Subcutaneous abdominal adipose tissue (tissue), 5 donors: Measurements from ENCODE around the gene AQP10.
"Not testable (repeated sequence)": the region's sequence is repeated elsewhere in the genome, so short reads cannot be mapped to it uniquely, and the experiment has no call there.

Experiments used
- H3K27ac ChIP-seq: one replicate; pipeline ENCODE4 v1.7.0; 2013; ENCODE audit warnings: low read depth, mild to moderate bottlenecking, inconsistent platforms, low read length, moderate library complexity
- H3K27me3 ChIP-seq, 5 donors: one replicate each; pipeline ENCODE4 v1.7.0; 2013; ENCODE audit warnings: low read length in 5 of 5, inconsistent platforms in 1 of 5; ENCODE audit not compliant: control insufficient read depth in 5 of 5, insufficient read depth in 4 of 5
- H3K36me3 ChIP-seq, 5 donors: one replicate each; pipeline ENCODE4 v1.7.0; 2013; ENCODE audit warnings: low read length in 5 of 5; ENCODE audit not compliant: control insufficient read depth in 5 of 5, insufficient read depth in 5 of 5
- H3K4me1 ChIP-seq, 5 donors: one replicate each; pipeline ENCODE4 v1.7.0; 2013; ENCODE audit warnings: low read length in 5 of 5, mild to moderate bottlenecking in 3 of 5, moderate library complexity in 1 of 5; ENCODE audit not compliant: control insufficient read depth in 5 of 5, insufficient read depth in 5 of 5
- H3K4me3 ChIP-seq, 5 donors: one replicate each; pipeline ENCODE4 v1.7.0; 2013; ENCODE audit warnings: low read length in 5 of 5, low read depth in 1 of 5
- H3K9ac ChIP-seq, 5 donors: one replicate each; pipeline ENCODE4 v1.7.0; 2013; ENCODE audit warnings: low read length in 5 of 5, mild to moderate bottlenecking in 4 of 5, moderate library complexity in 3 of 5
- H3K9me3 ChIP-seq, 5 donors: one replicate each; pipeline ENCODE4 v1.7.0; 2013; ENCODE audit warnings: low read length in 5 of 5; ENCODE audit not compliant: control insufficient read depth in 5 of 5
- donor health status: healthy.
- donor health status: healthy.
- donor health status: healthy.
- donor health status: healthy.
- donor health status: healthy.

The AQP10 gene

DNA sequence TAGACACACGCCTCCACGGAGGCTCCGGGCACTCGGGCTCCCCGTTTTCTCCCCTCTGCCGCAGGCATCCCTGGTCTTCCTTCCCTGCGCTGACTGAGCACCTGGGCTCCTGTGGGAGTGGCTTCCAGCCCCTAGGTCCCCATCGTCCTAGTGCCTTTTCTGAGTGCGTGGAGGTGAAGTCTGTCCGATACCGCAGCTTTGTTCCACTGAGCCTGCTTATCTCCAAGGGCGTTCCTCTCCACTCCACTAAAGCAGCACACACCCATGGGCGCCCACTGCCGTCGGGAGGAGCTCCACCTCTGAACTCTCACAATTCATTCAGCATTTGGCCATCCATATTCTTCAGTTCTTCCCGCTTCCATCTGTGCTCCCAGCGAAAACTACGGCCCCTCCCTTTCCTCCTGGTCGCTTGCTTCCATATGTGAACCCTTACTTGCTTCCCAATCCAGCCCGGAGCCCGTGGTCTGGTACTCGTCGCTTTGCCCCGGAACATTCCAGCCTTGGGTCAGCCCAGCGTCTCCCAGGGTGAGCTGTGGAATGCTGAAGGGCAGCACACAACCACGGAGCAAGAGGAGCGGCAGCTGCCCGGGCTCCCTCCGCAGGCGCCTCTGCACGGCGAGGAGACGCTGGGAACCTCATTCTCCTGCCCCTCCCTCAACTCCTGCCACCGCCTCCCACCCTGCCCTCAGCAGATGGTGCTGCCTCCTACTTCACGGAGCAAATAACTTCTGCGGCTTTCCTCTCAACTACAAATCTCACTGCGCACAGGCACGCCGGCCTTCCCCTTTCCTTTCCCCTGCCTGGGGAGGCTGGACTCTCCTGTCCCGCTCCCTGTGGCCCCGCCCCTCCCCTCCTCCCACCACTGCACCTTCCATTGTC lies 31.9 kb downstream of the AQP10 start:
- Histone ChIP-seq H3K36me3 (peaks cover 0 to 18% (median 16%) of the 10 kb centered on the region in 5 donors), H3K4me3 (peak overlapping the region; percentile 52 to 69 (median 67)), H3K27ac (no peak overlapping the region), H3K4me1 (peaks cover 0 to 27% (median 21%) of the 10 kb centered on the region in 5 donors), H3K9me3 (no peaks in the 10 kb centered on the region), H3K27me3 (no peaks in the 10 kb centered on the region), H3K9ac (peak overlapping the region; percentile 17 to 69 (median 64))

DNA sequence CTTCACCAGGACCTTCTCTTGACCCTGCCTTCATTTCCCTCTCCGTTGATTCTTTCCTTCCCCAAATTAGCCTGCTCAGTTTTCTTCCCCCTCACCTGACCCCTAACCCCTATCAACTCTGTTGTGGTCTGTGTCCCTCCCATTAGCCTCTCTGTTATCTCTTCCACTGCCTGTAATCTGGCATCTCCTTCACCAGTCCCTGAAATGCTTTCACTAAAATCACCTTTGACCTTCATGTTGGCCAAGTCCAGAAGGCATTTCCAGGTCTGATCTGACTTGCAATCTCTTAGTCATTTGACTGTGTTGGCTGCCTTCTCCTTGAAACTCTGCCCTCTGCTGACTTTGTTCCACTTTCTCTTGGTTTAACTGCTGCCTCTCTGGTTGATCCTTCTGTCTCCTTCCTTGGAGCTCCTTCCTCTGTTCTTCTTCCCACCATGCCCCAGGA lies 32.6 kb downstream of the AQP10 start:
- no peaks in the 10 kb centered on the region for H3K27me3 ChIP-seq
- peak overlapping the region; percentile 25 to 69 (median 63) for H3K4me3 ChIP-seq
- peak overlapping the region in 2 of 5 donors; percentile 46 to 64 for H3K9ac ChIP-seq
- no peak overlapping the region for H3K27ac ChIP-seq
- peaks cover 0 to 27% (median 21%) of the 10 kb centered on the region in 5 donors for H3K4me1 ChIP-seq
- no peaks in the 10 kb centered on the region for H3K9me3 ChIP-seq
- peaks cover 0 to 13% (median 11%) of the 10 kb centered on the region in 5 donors for H3K36me3 ChIP-seq

DNA sequence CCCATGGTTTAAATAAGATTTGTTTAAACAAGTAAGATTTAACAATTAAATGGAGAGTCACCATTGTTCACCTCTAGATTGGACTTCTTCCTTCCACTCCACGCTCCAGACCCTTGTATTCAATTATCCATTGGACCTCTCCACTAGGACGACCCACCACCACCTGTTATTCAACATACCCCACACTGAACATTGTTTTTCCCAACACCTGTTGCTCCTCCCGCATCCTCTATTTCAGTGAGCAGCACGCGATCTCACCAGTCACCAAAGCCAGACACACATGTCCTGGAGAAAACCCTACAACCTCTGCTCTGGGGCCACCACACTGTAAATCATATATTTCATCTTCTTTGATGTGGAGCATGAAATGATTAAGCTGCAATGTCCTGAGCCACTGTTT lies 33.1 kb downstream of the AQP10 start:
- no peak overlapping the region for H3K9ac ChIP-seq
- H3K4me3 ChIP-seq = no peak overlapping the region
- peaks cover 0 to 8% (median 8%) of the 10 kb centered on the region in 5 donors for H3K36me3 ChIP-seq
- H3K4me1 ChIP-seq = peaks cover 0 to 27% (median 21%) of the 10 kb centered on the region in 5 donors
- no peaks in the 10 kb centered on the region for H3K27me3 ChIP-seq
- no peaks in the 10 kb centered on the region for H3K9me3 ChIP-seq
- no peak overlapping the region for H3K27ac ChIP-seq

DNA sequence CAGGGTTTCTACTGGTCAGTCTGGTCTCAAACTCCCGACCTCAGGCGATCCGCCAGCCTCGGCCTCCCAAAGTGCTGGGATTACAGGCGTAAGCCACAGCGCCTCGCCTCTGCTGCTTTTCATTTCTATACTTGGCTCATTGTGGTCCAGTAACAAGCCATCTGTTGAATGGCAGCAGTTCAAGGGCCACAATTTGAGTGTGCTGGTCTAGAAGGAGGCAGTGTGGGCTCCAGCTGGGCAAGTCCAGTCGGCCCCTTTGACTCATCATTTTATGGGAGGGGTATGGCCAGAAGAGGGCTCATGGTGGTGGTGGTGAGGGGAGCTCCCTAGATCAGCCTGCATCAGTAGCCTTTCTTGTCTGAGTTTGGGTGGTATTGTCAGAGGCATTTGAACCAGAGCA lies 37.6 kb downstream of the AQP10 start:
- Histone ChIP-seq H3K9me3 (no peaks in the 10 kb centered on the region), H3K36me3 (no peaks in the 10 kb centered on the region), H3K4me3 (no peak overlapping the region), H3K9ac (no peak overlapping the region), H3K27me3 (no peaks in the 10 kb centered on the region), H3K27ac (no peak overlapping the region), H3K4me1 (peaks cover 0 to 6% (median 5%) of the 10 kb centered on the region in 5 donors)

DNA sequence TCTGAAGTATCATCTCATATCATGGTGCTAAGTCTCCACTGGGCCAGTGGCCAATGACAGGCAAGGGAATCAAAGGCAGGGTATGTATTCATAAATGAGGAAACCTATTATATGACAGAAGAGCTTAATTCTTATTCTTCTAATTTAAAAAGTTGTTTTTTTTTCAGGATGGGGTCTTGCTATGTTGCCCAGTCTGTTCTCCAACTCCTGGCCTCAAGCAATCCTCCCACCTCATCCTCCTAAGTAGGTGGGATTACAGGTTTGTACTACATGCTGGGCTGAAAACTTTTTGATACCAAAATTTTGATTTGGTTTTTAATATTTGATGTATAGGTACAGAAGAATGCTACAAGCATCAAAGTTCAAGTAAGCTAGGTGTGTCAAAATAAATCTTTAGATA lies 39.4 kb downstream of the AQP10 start:
- Histone ChIP-seq H3K4me3 (no peak overlapping the region), H3K36me3 (no peaks in the 10 kb centered on the region), H3K4me1 (no peaks in the 10 kb centered on the region), H3K9ac (no peak overlapping the region), H3K27ac (no peak overlapping the region), H3K27me3 (no peaks in the 10 kb centered on the region), H3K9me3 (no peaks in the 10 kb centered on the region)

DNA sequence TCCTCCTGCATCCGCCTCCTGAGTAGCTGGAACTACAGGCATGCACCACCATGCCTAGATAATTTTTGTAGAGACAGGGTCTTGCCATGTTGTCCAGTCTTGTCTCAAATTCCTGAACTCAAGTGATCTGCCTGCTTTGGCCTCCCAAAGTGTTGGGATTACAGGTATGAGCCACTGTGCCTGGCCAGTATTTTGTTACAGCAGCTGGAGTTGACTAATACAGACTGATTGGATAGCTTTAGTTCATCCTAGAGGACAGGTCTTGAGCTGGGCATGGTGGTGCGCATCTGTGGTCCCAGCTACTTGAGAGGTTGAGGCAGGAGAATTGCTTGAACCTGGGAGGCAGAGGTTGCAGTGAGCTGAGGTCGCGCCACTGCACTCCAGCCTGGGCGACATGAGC lies 40.0 kb downstream of the AQP10 start:
- not testable (repeated sequence) for H3K9me3 ChIP-seq, H3K4me1 ChIP-seq, H3K36me3 ChIP-seq, H3K4me3 ChIP-seq, H3K9ac ChIP-seq, H3K27me3 ChIP-seq, H3K27ac ChIP-seq

DNA sequence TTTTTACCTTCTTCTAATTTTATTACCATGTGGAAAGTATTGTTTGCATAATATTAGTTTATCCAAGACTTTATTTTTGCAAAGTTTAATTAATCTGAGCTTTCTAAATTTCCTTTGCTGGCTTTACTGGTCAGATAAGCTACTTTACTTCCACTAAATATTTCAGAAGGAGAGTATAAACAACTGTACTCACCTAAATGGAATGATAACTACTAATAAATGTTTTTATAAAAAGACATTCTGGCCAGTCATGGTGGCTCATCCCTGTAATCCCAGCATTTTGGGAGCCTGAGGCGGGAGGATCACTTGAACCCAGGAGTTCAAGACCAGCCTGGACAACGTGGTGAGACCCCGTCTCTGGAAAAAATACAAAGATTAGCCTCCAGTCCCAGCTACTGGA lies 40.5 kb downstream of the AQP10 start:
- H3K9ac ChIP-seq = no peak overlapping the region
- no peak overlapping the region for H3K27ac ChIP-seq
- no peaks in the 10 kb centered on the region for H3K36me3 ChIP-seq
- H3K9me3 ChIP-seq = no peaks in the 10 kb centered on the region
- no peak overlapping the region for H3K4me3 ChIP-seq
- H3K27me3 ChIP-seq = no peaks in the 10 kb centered on the region
- H3K4me1 ChIP-seq = no peaks in the 10 kb centered on the region

DNA sequence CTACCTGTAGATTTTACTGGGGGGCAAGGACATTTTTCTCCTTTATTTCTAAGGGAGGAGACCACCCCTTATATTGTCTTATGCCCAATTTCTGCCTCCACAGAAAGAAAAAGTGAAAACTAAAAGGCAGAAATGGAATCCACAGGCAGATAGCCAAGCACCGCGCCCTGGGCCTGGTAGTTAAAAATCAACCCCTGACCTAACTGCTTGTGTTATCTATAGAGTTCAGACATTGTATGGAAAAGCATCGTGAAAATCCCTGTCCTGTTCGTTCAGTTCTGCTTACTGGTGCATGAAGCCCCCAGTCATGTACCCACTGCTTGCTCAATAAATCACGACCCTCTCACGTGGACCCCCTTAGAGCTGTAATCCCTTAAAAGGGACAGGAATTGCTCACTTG lies 50.5 kb downstream of the AQP10 start:
- Histone ChIP-seq H3K27ac (no peak overlapping the region), H3K9ac (no peak overlapping the region), H3K9me3 (no peaks in the 10 kb centered on the region)

DNA sequence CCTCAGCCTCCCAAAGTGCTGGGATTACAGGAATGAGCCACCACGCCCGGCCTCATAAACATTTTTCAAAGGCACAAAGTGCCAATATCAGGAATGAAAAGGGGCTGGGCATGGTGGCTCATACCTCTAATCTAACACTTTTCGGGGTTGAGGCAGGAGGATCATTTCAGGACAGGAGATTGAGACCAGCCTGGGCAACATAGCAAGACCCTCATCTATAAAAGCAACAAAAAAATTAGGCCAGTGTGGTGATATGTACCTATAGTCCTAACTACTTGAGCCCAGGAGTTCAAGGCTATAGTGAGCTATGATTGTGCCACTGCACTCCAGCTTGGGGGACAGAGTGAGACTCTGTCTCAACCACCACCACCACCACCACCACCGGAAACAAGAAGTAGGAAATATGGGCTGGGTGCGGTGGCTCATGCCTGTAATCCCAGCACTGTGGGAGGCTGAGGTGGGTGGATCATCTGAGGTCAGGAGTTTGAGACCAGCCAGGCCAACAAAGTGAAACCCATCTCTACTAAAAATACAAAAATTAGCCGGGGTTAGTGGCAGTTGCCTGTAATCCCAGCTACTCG lies 53.0 kb downstream of the AQP10 start:
- H3K9ac ChIP-seq, H3K9me3 ChIP-seq, H3K4me1 ChIP-seq, H3K36me3 ChIP-seq, H3K27me3 ChIP-seq, H3K4me3 ChIP-seq, H3K27ac ChIP-seq: not testable (repeated sequence)

More for the DNA sequence above, 50.5 kb downstream of the AQP10 start:
- no peaks in the 10 kb centered on the region for H3K27me3 ChIP-seq
- H3K4me3 ChIP-seq = no peak overlapping the region
- H3K36me3 ChIP-seq = no peaks in the 10 kb centered on the region
- H3K4me1 ChIP-seq = no peaks in the 10 kb centered on the region
